Right atrium auricular region (tissue), 2 donors: ENCODE data around the gene SSR3. TPM values are rescaled to one million over a fixed set of nuclear protein-coding genes. Genes with fewer than 3 reads are reported as not detected.

Source experiments
- DNase-seq: peaks from one replicate; pipeline ENCODE4 v3.0.0-alpha.2; 2019; ENCODE audit warnings: low spot score
- H3K27ac ChIP-seq, 2 donors: fragments of 200-600 bp; sonication (generic); 1 replicate in 1 of 2; 2 replicates in 1 of 2; pipeline ENCODE4 v1.5.1; 2016 to 2019
- H3K27me3 ChIP-seq, 2 donors: fragments of 200-600 bp; sonication (generic); one replicate each; pipeline versions ENCODE4 v1.5.1 to v1.6.0; 2017 to 2019
- H3K36me3 ChIP-seq: fragments of 200-600 bp; sonication (generic); one replicate; pipeline ENCODE4 v1.5.1; 2016
- H3K4me1 ChIP-seq, 2 donors: fragments of 200-600 bp; sonication (generic); one replicate each; pipeline versions ENCODE4 v1.5.1 to v1.6.0; 2017 to 2019
- H3K4me3 ChIP-seq, 2 donors: fragments of 200-600 bp; sonication (generic); 1 replicate in 1 of 2; 2 replicates in 1 of 2; pipeline ENCODE4 v1.5.1; 2017 to 2019; ENCODE audit warnings: mild to moderate bottlenecking in 1 of 2, moderate library complexity in 1 of 2
- H3K9me3 ChIP-seq, 2 donors: fragments of 200-600 bp; sonication (generic); one replicate each; pipeline ENCODE4 v1.5.1; 2019
- CTCF ChIP-seq, 2 donors: fragments of 200-600 bp; sonication (generic); IDR thresholded peaks; one replicate each; pipeline ENCODE4 v1.5.1; 2019; ENCODE audit warnings: antibody characterized with exemption in 2 of 2
- total RNA-seq, 2 donors: library from RNA; depleted of rRNA; stranded (reverse); fragments of >200 nt; gene quantifications; one replicate each; pipeline ENCODE4 v1.1.0, GENCODE V29; 2016

SSR3 gene
- total RNA-seq, 2 donors from 2014 or later, result 109 TPM

DNA sequence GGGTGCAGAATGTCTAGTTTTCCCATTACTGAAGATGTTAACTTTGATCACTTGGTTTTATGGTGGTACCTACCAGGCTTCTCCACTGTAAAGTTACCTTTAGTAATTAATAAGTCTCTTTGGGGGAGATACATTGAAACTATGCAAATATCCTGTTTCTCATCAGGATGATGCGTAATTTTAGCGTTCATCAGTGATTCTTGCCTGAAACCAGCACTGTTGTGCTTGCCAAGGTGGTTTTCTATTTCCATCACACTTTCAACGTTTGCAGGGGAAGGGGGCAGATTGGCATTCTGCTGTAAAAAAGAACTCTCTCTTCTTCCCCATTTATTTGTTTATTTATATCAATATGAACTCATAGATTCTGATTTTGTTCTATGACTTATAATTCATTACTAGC, 61.0 kb downstream of the SSR3 start:
- H3K27me3 ChIP-seq, result no peaks in the 10 kb centered on the region
- no peaks in the 10 kb centered on the region for H3K36me3 ChIP-seq
- no peaks in the 10 kb centered on the region for H3K9me3 ChIP-seq
- H3K4me1 ChIP-seq, result no peaks in the 10 kb centered on the region
- no peak overlapping the region for H3K27ac ChIP-seq
- no peak overlapping the region for H3K4me3 ChIP-seq
- no peak for TF ChIP-seq CTCF (IDR thresholded peaks at IDR 0.05)
- no peak for DNase-seq

DNA sequence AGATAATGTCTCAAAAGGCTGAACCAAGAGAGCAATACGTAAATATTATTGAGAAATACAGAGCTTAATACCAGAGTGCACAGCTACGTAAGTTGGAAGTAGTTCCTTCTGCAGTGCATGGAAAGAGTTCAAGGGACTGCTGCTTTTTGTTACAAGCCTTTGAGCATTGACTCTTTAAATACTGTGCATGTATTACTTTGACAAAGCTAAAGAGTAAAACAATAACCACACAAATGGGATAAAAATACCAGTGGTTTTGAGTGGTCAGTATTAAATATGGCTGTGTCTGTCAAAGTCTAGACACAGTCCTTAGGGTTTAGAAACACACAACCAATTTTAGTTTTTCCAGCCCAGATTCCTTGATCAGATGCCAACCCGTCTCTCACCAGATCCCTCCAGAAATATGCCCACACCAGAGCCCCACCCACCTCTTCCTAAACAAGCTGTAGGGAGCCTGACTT, 62.1 kb downstream of the SSR3 start:
- no peaks in the 10 kb centered on the region for H3K36me3 ChIP-seq
- H3K27ac ChIP-seq, result no peak overlapping the region
- no peak for DNase-seq
- no peaks in the 10 kb centered on the region for H3K9me3 ChIP-seq
- no peak for TF ChIP-seq CTCF (IDR thresholded peaks at IDR 0.05)
- H3K27me3 ChIP-seq, result no peaks in the 10 kb centered on the region
- H3K4me1 ChIP-seq, result no peaks in the 10 kb centered on the region
- H3K4me3 ChIP-seq, result no peak overlapping the region

DNA sequence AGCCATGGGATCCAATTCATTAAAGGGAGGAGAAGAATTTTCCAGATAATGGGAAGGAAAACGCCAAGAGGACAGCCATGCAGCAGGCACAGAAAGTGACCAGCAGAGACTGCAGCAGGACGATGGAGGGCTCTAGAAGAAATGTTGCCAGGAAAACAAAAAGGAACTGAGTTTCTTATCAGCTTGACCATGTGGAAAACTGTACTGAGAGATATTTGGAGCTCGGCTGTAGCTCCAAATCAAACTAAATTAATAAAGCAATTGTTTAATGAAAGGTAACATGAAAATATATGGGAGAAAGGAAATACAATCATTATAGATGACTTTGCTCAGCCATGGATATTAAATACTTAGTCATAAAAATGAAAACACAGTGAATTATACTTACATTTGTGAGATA, 63.7 kb downstream of the SSR3 start:
- no peak for DNase-seq
- TF ChIP-seq CTCF (IDR thresholded peaks at IDR 0.05), result no peak
- no peaks in the 10 kb centered on the region for H3K36me3 ChIP-seq

More for the DNA sequence above, 63.7 kb downstream of the SSR3 start:
- no peaks in the 10 kb centered on the region for H3K4me1 ChIP-seq
- H3K4me3 ChIP-seq, result no peak overlapping the region
- H3K27me3 ChIP-seq, result no peaks in the 10 kb centered on the region
- H3K9me3 ChIP-seq, result no peaks in the 10 kb centered on the region
- H3K27ac ChIP-seq, result no peak overlapping the region

Other genes with a start within 250 kb of the SSR3 start
- gene TIPARP, start 119.5 kb upstream of the SSR3 start, total RNA-seq, result 10 to 100 TPM; 39.9 to 47.2 TPM